Measurements from ENCODE around the gene MTSS2. TPM values are rescaled to one million over a fixed set of nuclear protein-coding genes. Genes with fewer than 3 reads are reported as not detected.

Gene MTSS2
- total and polyA plus RNA-seq, 12 donors: 11.6 to 145 (median 73.9) TPM

DNA sequence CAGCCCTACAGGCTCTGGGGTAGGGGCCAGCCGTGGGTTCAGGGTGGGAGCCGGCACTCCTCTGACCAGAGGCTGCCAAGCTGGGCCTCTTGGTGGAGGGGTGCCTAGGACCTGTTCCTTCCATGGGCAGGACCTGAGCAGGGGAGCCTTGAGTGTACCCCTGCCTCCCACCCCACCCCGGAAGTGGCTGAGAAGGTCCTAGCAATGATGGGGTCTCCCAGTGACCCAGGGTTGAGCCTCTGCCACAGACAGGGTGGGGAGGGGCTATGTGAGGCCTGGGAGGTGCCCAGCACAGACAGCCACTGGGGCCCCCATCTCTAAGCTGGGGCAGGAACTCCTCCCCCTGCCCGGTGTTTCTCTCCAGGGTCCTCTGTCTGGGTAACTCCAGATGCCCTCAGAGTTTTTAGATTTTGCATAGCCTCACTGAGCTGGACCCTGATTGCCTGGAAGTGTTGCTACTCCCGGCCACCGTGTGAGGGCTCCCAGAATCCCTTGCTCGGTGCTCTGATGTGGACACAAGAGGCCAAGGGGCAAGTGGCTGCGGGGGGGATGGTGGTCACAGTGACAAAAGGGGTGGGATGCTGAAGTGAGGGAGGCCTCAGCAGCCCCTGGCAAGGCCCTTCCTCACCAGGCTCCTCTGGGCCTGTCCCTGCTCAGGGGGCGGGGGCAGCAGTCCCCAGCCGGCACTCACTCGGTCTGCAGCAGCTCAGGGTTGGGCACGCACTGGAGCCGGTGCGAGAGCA is 6.4 kb upstream of the MTSS2 start:
- WGBS, 4 donors: 71 to 82% (median 72%) methylated on average over 8 to 14 of the region's 14 CpGs
- Histone ChIP-seq H3K9me3 (replicated peaks in 1 of 3) (no peaks in the 10 kb centered on the region), H3K36me3 (replicated peaks in 1 of 2) (no peaks in the 10 kb centered on the region), H3K4me3 (no peak overlapping the region), H3K4me1 (replicated peaks in 1 of 2) (peaks cover 35 to 71% of the 10 kb centered on the region in 2 donors), H3K27me3 (no peaks in the 10 kb centered on the region), H3K27ac (peak overlapping the region; percentile 70 to 96 (median 82))
- DNase-seq: no peak
- TF ChIP-seq POLR2A (IDR thresholded peaks at IDR 0.05) (no peak), CTCF (IDR thresholded peaks at IDR 0.05) (no peak)
- intact Hi-C loops (cut with DNase I): no loop called here

- Histone ChIP-seq H3K27me3 (no peaks in the 10 kb centered on the region), H3K4me3 (no peak overlapping the region), H3K27ac (peak overlapping the region; percentile 70 to 96 (median 83)), H3K36me3 (replicated peaks in 1 of 2) (no peaks in the 10 kb centered on the region), H3K9me3 (replicated peaks in 1 of 3) (no peaks in the 10 kb centered on the region), H3K4me1 (replicated peaks in 1 of 2) (peaks cover 37 to 78% of the 10 kb centered on the region in 2 donors)
- peak; percentile 89 to 98 (median 97) for DNase-seq
- 51 to 63% (median 57%) methylated on average over 5 to 26 of the region's 26 CpGs for whole genome bisulfite sequencing, 4 donors
- intact Hi-C loops (cut with DNase I): no loop called here
- TF ChIP-seq CTCF (IDR thresholded peaks at IDR 0.05): no peak
- TF ChIP-seq POLR2A (IDR thresholded peaks at IDR 0.05): peak; percentile 40 to 75
These were observed 5.6 kb upstream of the MTSS2 start for GRCh38 chr16:70691223-70692129.

DNA sequence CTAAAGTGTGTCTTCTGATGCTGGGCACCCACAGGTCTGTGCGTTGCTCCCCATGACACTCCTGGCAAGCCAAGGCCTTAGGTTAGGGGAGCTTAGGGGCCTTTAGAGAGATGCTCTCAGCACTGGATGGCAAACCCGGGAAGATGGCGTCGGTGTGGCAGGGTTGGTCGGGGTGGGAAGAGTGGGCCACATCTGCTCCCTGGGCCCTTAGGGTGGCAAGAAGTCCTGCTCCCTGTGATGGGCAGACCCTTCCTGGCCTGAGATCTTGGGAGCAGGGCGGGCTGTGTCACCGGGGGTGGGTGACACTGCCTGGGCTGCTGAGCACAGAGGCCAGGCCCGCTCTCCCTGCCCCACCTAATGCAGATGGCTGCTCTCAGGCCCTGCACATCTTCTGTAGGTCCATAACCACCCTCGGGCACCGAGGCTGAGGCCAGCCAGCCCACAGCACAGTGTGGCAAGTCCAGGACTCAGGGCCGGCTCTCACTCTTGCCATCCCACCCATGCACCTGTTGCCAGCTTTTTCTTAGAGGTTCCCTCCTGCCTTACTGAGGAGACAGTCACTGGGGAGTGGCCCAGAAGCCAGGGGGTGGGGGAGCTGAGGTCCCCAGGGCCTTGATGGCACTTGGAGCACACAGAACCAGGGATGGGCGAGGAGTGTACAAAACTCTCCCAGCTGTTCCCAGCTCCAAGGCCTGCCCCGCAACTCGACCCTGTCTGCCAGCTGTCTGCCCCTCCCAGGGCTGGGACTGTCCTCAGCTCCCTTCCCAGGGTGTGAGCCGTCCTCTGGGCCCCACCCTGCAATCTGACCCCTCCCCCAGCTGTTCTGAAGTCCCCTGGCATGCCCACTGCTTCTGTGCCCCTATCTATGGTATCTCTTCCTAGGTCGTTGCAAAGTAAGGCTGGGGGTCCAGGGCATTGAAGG is 4.4 kb upstream of the MTSS2 start:
- H3K36me3 ChIP-seq (replicated peaks in 1 of 2): no peaks in the 10 kb centered on the region
- no peaks in the 10 kb centered on the region for H3K27me3 ChIP-seq
- TF ChIP-seq POLR2A (IDR thresholded peaks at IDR 0.05) (no peak), CTCF (IDR thresholded peaks at IDR 0.05) (no peak)
- no peak for DNase-seq
- H3K4me3 ChIP-seq: no peak overlapping the region
- H3K4me1 ChIP-seq (replicated peaks in 1 of 2): peaks cover 32 to 72% of the 10 kb centered on the region in 2 donors
- intact Hi-C loops (cut with DNase I): no loop called here
- no peaks in the 10 kb centered on the region for H3K9me3 ChIP-seq (replicated peaks in 1 of 3)
- 84 to 89% (median 87%) methylated on average over 7 to 16 of the region's 16 CpGs for WGBS, 4 donors
- peak overlapping the region in 4 of 5 donors; percentile 70 to 96 (median 87) for H3K27ac ChIP-seq

All from adrenal gland (tissue), 12 donors.